DND-41 (cell line): ENCODE measurements around the gene TAOK3.
"Not testable (repeated sequence)": the region's sequence is repeated elsewhere in the genome, so short reads cannot be mapped to it uniquely, and the experiment has no call there.

Experiments
- ATAC-seq: fragments of 200-7000 bp; cut with Tn5 transposase; 3 replicates; pipeline ENCODE4 v1.9.1; 2021; ENCODE audit warnings: low read depth; ENCODE audit not compliant: insufficient read depth
- DNase-seq: peaks from one replicate; pipeline ENCODE4 v3.0.0-alpha.2; 2020
- H2AFZ ChIP-seq: 2 replicates; pipeline ENCODE4 v1.6.0; 2012; ENCODE audit warnings: low read depth, low read length
- H3K27ac ChIP-seq: 2 replicates; pipeline ENCODE4 v1.5.1; 2012; ENCODE audit warnings: low read length, inconsistent platforms
- H3K27me3 ChIP-seq: fragments of 200-600 bp; sonication (generic); 2 replicates; pipeline ENCODE4 v1.6.0; 2012; ENCODE audit warnings: low read length, mild to moderate bottlenecking, inconsistent platforms; ENCODE audit not compliant: insufficient read depth, poor library complexity
- H3K36me3 ChIP-seq: 2 replicates; pipeline ENCODE4 v1.5.1; 2012; ENCODE audit warnings: low read length, inconsistent platforms; ENCODE audit not compliant: insufficient read depth
- H3K4me1 ChIP-seq: 2 replicates; pipeline ENCODE4 v1.5.1; 2012; ENCODE audit warnings: mild to moderate bottlenecking, low read length; ENCODE audit not compliant: insufficient read depth
- H3K4me2 ChIP-seq: 2 replicates; pipeline ENCODE4 v1.6.0; 2012; ENCODE audit warnings: mild to moderate bottlenecking, moderate library complexity, low read length, inconsistent platforms; ENCODE audit not compliant: insufficient read depth
- H3K4me3 ChIP-seq, 2 experiments: fragments of 200-600 bp in 1 of 2; shearing (Covaris generic) in 1 of 2; 2 replicates each; pipeline ENCODE4 v1.5.1; 2012 to 2016; ENCODE audit warnings: inconsistent platforms in 2 of 2, low read length in 2 of 2, mild to moderate bottlenecking in 2 of 2, low read depth in 1 of 2, moderate library complexity in 1 of 2
- H3K79me2 ChIP-seq: 2 replicates; pipeline ENCODE4 v1.6.0; 2012; ENCODE audit warnings: low read length, inconsistent platforms; ENCODE audit not compliant: insufficient read depth
- H3K9ac ChIP-seq: 2 replicates; pipeline ENCODE4 v1.6.0; 2012; ENCODE audit warnings: low read depth, mild to moderate bottlenecking, inconsistent platforms, low read length, moderate library complexity
- H3K9me3 ChIP-seq: 2 replicates; pipeline ENCODE4 v1.5.1; 2012; ENCODE audit warnings: low read length, moderate library complexity, mild to moderate bottlenecking, inconsistent platforms; ENCODE audit not compliant: insufficient read depth, severe bottlenecking
- H4K20me1 ChIP-seq: 2 replicates; pipeline ENCODE4 v1.6.0; 2012; ENCODE audit warnings: low read length; ENCODE audit not compliant: insufficient read depth
- CTCF ChIP-seq: IDR thresholded peaks from 2 replicates; pipeline ENCODE4 v1.5.1; 2012; ENCODE audit warnings: borderline replicate concordance, low read length, moderate library complexity, mild to moderate bottlenecking; ENCODE audit not compliant: poor library complexity, severe bottlenecking; ENCODE audit errors: extremely low read depth
- EZH2 ChIP-seq: IDR thresholded peaks from 3 replicates; pipeline ENCODE4 v1.6.1; 2012; ENCODE audit warnings: borderline replicate concordance, low read depth, mild to moderate bottlenecking, moderate library complexity, low read length, inconsistent platforms; ENCODE audit not compliant: severe bottlenecking

Gene TAOK3

GRCh38 chr12:118287728-118288127 is 85.0 kb downstream of the TAOK3 start:
- Histone ChIP-seq H3K4me1 (no peaks in the 10 kb centered on the region), H3K9me3 (no peaks in the 10 kb centered on the region), H3K9ac (no peak overlapping the region), H4K20me1 (peaks cover 4% of the 10 kb centered on the region; the same call in 1 of the 2 replicates), H3K4me2 (no peak overlapping the region), H3K27ac (no peak overlapping the region), H3K4me3 (no peak overlapping the region), H3K36me3 (0 out of 2 replicates have a peak, but pooled peaks cover 2% of the 10 kb centered on the region), H3K27me3 (no peaks in the 10 kb centered on the region), H3K79me2 (peaks cover 24% of the 10 kb centered on the region; the same call in 1 of the 2 replicates), H2AFZ (no peak overlapping the region)
- DNase-seq, result no peak
- no peak for ATAC-seq
- TF ChIP-seq CTCF, result no peak
- no peak for TF ChIP-seq EZH2

GRCh38 chr12:118282767-118283166 is 89.9 kb downstream of the TAOK3 start:
- Histone ChIP-seq H3K4me2 (no peak overlapping the region), H3K4me3 (no peak overlapping the region), H3K27me3 (no peaks in the 10 kb centered on the region), H3K9me3 (no peaks in the 10 kb centered on the region), H2AFZ (no peak overlapping the region), H3K27ac (no peak overlapping the region), H3K79me2 (peaks cover 20% of the 10 kb centered on the region; the same call in 1 of the 2 replicates), H3K4me1 (no peaks in the 10 kb centered on the region), H3K9ac (no peak overlapping the region), H3K36me3 (0 out of 2 replicates have a peak, but pooled peaks cover 11% of the 10 kb centered on the region), H4K20me1 (peaks cover 8% of the 10 kb centered on the region; the same call in 1 of the 2 replicates)
- no peak for ATAC-seq
- TF ChIP-seq CTCF, result no peak
- no peak for TF ChIP-seq EZH2
- DNase-seq, result no peak

GRCh38 chr12:118278288-118278687 is 94.4 kb downstream of the TAOK3 start:
- not testable (repeated sequence) for ATAC-seq, H3K79me2 ChIP-seq, H3K4me2 ChIP-seq, H3K9me3 ChIP-seq, H3K27me3 ChIP-seq, DNase-seq, H3K4me1 ChIP-seq, H3K9ac ChIP-seq, H4K20me1 ChIP-seq, H2AFZ ChIP-seq, H3K4me3 ChIP-seq, H3K27ac ChIP-seq
- 0 out of 2 replicates have a peak, but pooled peaks cover 11% of the 10 kb centered on the region for H3K36me3 ChIP-seq

GRCh38 chr12:118274066-118274465 is 98.6 kb downstream of the TAOK3 start:
- Histone ChIP-seq H4K20me1 (0 out of 2 replicates have a peak, but pooled peaks cover 4% of the 10 kb centered on the region), H3K9me3 (no peaks in the 10 kb centered on the region), H3K4me1 (no peaks in the 10 kb centered on the region), H3K4me3 (no peak overlapping the region), H3K36me3 (no peaks in the 10 kb centered on the region), H3K27ac (no peak overlapping the region), H3K27me3 (no peaks in the 10 kb centered on the region), H3K79me2 (peaks cover 17% of the 10 kb centered on the region), H2AFZ (no peak overlapping the region), H3K9ac (no peak overlapping the region), H3K4me2 (no peak overlapping the region)
- TF ChIP-seq EZH2 (no peak), CTCF (no peak)
- ATAC-seq (no peak), DNase-seq (no peak)
